Measurements from ENCODE around the gene FGF3.

FGF3 gene

DNA sequence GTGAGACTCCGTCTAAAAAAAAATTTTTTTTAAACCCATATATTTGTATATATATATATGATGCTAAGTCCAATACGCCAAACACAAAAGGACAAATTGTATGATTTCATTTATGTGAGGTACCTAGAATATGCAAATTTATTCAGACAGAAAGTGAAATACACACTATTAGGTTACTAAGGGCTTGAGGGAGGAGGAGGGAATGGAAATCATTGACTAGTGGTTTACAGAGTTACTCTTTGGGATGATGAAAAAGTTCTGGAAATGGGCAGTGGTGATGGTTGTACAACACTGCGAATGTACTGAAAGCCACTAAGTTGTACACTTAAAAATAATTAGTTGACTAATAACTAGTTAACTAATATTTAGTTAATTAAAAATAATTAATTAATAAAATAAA is 36.2 kb upstream of the FGF3 start:
- TF ChIP-seq FOXP2 (optimal IDR thresholded peaks at IDR 0.05; ENCODE audit: borderline replicate concordance, extremely low read depth, extremely low read length, insufficient read depth) (no peak), TAF1 (IDR thresholded peaks at IDR 0.05; ENCODE audit: borderline replicate concordance, insufficient read depth, low read length) (no peak), POLR2AphosphoS5 (IDR thresholded peaks at IDR 0.05; ENCODE audit: low read depth, low read length) (no peak), REST (IDR thresholded peaks at IDR 0.05; ENCODE audit: insufficient read depth in 1 of 2, low read depth in 2 of 2, low read length in 2 of 2) (no peak), SIN3A (IDR thresholded peaks at IDR 0.05; ENCODE audit: borderline replicate concordance, insufficient read depth, low read length) (no peak)

DNA sequence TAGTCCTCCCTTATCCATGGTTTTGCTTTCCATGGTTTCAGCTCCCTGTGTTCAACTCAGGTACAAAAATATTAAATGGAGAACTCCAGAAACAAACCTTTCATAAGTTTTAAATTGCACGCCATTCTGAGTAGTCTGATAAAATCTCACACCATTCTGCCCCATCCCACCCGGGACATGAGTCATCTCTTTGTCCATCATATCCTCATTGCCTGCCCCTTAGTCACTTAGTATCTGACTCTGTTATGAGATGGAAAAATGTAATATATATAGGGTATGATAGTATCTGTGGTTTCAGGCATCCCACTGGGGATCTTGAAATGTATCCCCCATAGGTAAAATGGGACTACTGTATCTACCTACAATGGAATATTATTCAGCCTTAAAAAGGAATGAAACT is 35.5 kb upstream of the FGF3 start:
- no peak for TF ChIP-seq REST (IDR thresholded peaks at IDR 0.05; ENCODE audit: insufficient read depth in 1 of 2, low read depth in 2 of 2, low read length in 2 of 2)
- no peak for TF ChIP-seq FOXP2 (optimal IDR thresholded peaks at IDR 0.05; ENCODE audit: borderline replicate concordance, extremely low read depth, extremely low read length, insufficient read depth)

GRCh38 chr11:69852056-69852455 is 32.8 kb upstream of the FGF3 start:
- no peak for TF ChIP-seq REST (IDR thresholded peaks at IDR 0.05; ENCODE audit: insufficient read depth in 1 of 2, low read depth in 2 of 2, low read length in 2 of 2)
- no peak for TF ChIP-seq TAF1 (IDR thresholded peaks at IDR 0.05; ENCODE audit: borderline replicate concordance, insufficient read depth, low read length)
- no peak for TF ChIP-seq FOXP2 (optimal IDR thresholded peaks at IDR 0.05; ENCODE audit: borderline replicate concordance, extremely low read depth, extremely low read length, insufficient read depth)
- no peak for TF ChIP-seq POLR2AphosphoS5 (IDR thresholded peaks at IDR 0.05; ENCODE audit: low read depth, low read length)

DNA sequence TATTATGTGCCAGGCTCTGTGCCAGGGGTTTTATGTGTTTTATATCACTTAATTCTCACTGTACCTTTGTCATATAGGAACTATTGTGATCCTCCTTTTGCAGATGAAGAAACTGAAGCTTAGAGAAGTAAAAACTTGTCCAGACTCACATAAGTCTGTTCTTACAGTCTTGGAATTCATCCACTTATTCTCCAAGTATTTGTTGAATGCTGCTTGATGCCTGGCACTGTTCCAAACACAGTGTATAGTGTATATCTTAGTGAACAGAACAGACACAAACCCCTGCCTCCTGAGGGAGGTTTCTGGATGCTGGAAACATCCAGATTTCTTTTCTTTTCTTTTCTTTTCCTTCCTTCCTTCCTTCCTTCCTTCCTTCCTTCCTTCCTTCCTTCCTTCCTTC is 29.0 kb upstream of the FGF3 start:
- no peak for TF ChIP-seq POLR2AphosphoS5 (IDR thresholded peaks at IDR 0.05; ENCODE audit: low read depth, low read length)
- no peak for TF ChIP-seq SIN3A (IDR thresholded peaks at IDR 0.05; ENCODE audit: borderline replicate concordance, insufficient read depth, low read length)
- TF ChIP-seq FOXP2 (optimal IDR thresholded peaks at IDR 0.05; ENCODE audit: borderline replicate concordance, extremely low read depth, extremely low read length, insufficient read depth) = no peak

GRCh38 chr11:69844396-69844795 is 25.2 kb upstream of the FGF3 start:
- TF ChIP-seq POLR2AphosphoS5 (IDR thresholded peaks at IDR 0.05; ENCODE audit: low read depth, low read length) (no peak), SIN3A (IDR thresholded peaks at IDR 0.05; ENCODE audit: borderline replicate concordance, insufficient read depth, low read length) (no peak), TAF1 (IDR thresholded peaks at IDR 0.05; ENCODE audit: borderline replicate concordance, insufficient read depth, low read length) (no peak)

GRCh38 chr11:69843529-69843921 is 24.3 kb upstream of the FGF3 start:
- TF ChIP-seq SIN3A (IDR thresholded peaks at IDR 0.05; ENCODE audit: borderline replicate concordance, insufficient read depth, low read length) = no peak
- TF ChIP-seq POLR2AphosphoS5 (IDR thresholded peaks at IDR 0.05; ENCODE audit: low read depth, low read length) = no peak

DNA sequence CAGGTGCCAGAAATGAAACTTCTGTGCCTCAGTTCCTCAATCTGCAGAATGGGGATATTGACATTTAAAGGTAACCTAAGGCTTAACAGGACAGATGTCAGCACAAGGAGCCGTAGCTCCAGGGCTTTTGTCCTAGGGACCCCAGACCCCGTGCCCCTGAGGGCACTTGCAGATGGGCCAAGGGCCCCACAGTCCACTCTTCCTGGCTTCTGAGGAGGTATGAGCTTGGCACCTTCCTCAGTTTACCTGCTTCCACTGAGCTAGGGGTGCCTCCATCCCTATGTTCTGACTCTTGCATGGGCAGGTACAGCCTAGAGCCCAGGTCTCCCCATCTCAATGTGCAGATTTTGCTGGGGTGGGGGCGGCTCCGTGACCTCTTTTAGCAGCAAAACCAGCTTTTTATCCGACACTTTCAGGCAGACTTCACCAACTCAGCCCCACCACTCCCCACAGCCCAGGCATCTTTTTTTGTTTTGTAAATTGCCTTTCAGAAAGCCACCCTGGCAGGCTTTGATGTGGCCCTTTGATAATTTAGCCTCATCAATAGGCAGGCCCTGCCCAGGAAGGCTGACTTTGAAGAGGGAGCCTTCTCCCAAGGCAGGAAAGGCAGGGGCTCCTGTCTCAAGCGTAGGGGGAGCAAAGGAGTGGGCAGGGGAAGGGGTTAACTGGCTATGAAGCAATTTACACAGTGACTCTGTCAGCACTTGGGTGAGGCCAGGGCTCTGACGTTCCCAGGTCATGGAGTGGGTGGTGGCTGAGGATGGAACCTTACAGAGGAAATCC is 23.7 kb upstream of the FGF3 start:
- TF ChIP-seq TAF1 (IDR thresholded peaks at IDR 0.05; ENCODE audit: borderline replicate concordance, insufficient read depth, low read length) (no peak), SIN3A (IDR thresholded peaks at IDR 0.05; ENCODE audit: borderline replicate concordance, insufficient read depth, low read length) (no peak), FOXP2 (optimal IDR thresholded peaks at IDR 0.05; ENCODE audit: borderline replicate concordance, extremely low read depth, extremely low read length, insufficient read depth) (no peak), POLR2AphosphoS5 (IDR thresholded peaks at IDR 0.05; ENCODE audit: low read depth, low read length) (no peak), REST (IDR thresholded peaks at IDR 0.05; ENCODE audit: insufficient read depth in 1 of 2, low read depth in 2 of 2, low read length in 2 of 2) (no peak)

Data from PFSK-1 (cell line).